ENCODE measurements around the gene MOB3B. TPM values are rescaled to one million over a fixed set of nuclear protein-coding genes. Genes with fewer than 3 reads are reported as not detected.
A peak's percentile ranks its signal among the peaks of the same experiment; 100 is the strongest.

MOB3B gene
- total and polyA plus RNA-seq, 2 of the 13 experiments (the other 11 are each of a cell fraction or from before 2014, with no cell fraction given), result 0.03 to 0.09 TPM

DNA sequence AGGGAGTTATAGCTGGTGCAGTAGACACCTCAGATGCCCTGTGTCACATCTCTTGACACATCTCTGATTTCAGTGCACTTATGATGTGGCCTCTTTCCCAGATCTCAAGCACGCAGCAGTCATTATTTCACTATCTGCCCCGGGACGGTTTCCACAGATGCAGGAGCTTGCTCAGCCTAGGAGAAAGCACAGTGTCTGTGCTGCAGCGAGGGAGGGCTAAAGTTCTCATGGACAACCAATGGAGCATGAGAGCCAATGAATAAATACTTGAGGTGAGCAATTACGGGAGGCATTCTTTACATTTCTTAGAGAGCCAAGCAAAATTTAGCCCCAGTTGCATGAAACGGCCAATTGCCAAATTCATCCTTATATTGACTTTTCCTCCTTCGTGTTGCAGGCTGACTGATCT, 7.4 kb upstream of the MOB3B start (continued):
- TF ChIP-seq BCLAF1 (IDR thresholded peaks at IDR 0.05), result no peak
- TF ChIP-seq ARNT (IDR thresholded peaks at IDR 0.05), result no peak
- TF ChIP-seq, protein P1, sequence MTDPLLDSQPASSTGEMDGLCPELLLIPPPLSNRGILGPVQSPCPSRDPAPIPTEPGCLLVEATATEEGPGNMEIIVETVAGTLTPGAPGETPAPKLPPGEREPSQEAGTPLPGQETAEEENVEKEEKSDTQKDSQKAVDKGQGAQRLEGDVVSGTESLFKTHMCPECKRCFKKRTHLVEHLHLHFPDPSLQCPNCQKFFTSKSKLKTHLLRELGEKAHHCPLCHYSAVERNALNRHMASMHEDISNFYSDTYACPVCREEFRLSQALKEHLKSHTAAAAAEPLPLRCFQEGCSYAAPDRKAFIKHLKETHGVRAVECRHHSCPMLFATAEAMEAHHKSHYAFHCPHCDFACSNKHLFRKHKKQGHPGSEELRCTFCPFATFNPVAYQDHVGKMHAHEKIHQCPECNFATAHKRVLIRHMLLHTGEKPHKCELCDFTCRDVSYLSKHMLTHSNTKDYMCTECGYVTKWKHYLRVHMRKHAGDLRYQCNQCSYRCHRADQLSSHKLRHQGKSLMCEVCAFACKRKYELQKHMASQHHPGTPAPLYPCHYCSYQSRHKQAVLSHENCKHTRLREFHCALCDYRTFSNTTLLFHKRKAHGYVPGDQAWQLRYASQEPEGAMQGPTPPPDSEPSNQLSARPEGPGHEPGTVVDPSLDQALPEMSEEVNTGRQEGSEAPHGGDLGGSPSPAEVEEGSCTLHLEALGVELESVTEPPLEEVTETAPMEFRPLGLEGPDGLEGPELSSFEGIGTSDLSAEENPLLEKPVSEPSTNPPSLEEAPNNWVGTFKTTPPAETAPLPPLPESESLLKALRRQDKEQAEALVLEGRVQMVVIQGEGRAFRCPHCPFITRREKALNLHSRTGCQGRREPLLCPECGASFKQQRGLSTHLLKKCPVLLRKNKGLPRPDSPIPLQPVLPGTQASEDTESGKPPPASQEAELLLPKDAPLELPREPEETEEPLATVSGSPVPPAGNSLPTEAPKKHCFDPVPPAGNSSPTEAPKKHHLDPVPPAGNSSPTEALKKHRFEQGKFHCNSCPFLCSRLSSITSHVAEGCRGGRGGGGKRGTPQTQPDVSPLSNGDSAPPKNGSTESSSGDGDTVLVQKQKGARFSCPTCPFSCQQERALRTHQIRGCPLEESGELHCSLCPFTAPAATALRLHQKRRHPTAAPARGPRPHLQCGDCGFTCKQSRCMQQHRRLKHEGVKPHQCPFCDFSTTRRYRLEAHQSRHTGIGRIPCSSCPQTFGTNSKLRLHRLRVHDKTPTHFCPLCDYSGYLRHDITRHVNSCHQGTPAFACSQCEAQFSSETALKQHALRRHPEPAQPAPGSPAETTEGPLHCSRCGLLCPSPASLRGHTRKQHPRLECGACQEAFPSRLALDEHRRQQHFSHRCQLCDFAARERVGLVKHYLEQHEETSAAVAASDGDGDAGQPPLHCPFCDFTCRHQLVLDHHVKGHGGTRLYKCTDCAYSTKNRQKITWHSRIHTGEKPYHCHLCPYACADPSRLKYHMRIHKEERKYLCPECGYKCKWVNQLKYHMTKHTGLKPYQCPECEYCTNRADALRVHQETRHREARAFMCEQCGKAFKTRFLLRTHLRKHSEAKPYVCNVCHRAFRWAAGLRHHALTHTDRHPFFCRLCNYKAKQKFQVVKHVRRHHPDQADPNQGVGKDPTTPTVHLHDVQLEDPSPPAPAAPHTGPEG (CRISPR knock-in tag; IDR thresholded peaks at IDR 0.05), result no peak
- TF ChIP-seq ZFP1 (CRISPR knock-in tag; IDR thresholded peaks at IDR 0.05), result no peak
- TF ChIP-seq GATAD2A (CRISPR knock-in tag; IDR thresholded peaks at IDR 0.05), result 0 out of 2 replicates have a peak, but pooled peaks have one; percentile 19
- TF ChIP-seq ARID2 (CRISPR knock-in tag; IDR thresholded peaks at IDR 0.05; ENCODE audit: borderline replicate concordance), result no peak
- no peak for TF ChIP-seq SALL1 (CRISPR knock-in tag; IDR thresholded peaks at IDR 0.05)
- TF ChIP-seq ZNF30 (CRISPR knock-in tag; IDR thresholded peaks at IDR 0.05), result no peak
- no peak for TF ChIP-seq NKX3-1 (CRISPR knock-in tag; IDR thresholded peaks at IDR 0.05)
- no peak for TF ChIP-seq ZFYVE20 (CRISPR knock-in tag; IDR thresholded peaks at IDR 0.05; ENCODE audit: borderline replicate concordance, low read depth)
- TF ChIP-seq TFAP4 (IDR thresholded peaks at IDR 0.05; ENCODE audit: borderline replicate concordance, low read depth), result no peak
- no peak for TF ChIP-seq FOXP1 (IDR thresholded peaks at IDR 0.05)
- TF ChIP-seq FOXP1 (CRISPR knock-in tag; IDR thresholded peaks at IDR 0.05), result peak; percentile 39; the same call in 1 of the 2 replicates
- TF ChIP-seq XRCC5 (optimal IDR thresholded peaks at IDR 0.05; ENCODE audit: low read length), result no peak
- 0 out of 2 replicates have a peak, but pooled peaks have one; percentile 16 for TF ChIP-seq SAP130 (CRISPR knock-in tag; IDR thresholded peaks at IDR 0.05; ENCODE audit: low read depth)
- TF ChIP-seq RBFOX2 (IDR thresholded peaks at IDR 0.05; ENCODE audit: low read depth, low read length), result no peak
- no peak for TF ChIP-seq PHF20 (CRISPR knock-in tag; IDR thresholded peaks at IDR 0.05)
- TF ChIP-seq HMG20A (CRISPR knock-in tag; IDR thresholded peaks at IDR 0.05; ENCODE audit: borderline replicate concordance), result peak; percentile 27; the same call in 1 of the 2 replicates
- peak; percentile 31; the same call in 1 of the 2 replicates for TF ChIP-seq FOSL2 (CRISPR knock-in tag; IDR thresholded peaks at IDR 0.05)
- TF ChIP-seq ZNF629 (CRISPR knock-in tag; conservative IDR thresholded peaks at IDR 0.05), result no peak
- TF ChIP-seq USF2 (IDR thresholded peaks at IDR 0.05; ENCODE audit: low read depth, low read length), result no peak
- TF ChIP-seq USF2 (CRISPR knock-in tag; IDR thresholded peaks at IDR 0.05; ENCODE audit: borderline replicate concordance), result no peak
- TF ChIP-seq ZNF207 (IDR thresholded peaks at IDR 0.05; ENCODE audit: borderline replicate concordance), result no peak

Data from HepG2 (cell line).